Measurements from ENCODE around the gene HNRNPC. TPM values are rescaled to one million over a fixed set of nuclear protein-coding genes. Genes with fewer than 3 reads are reported as not detected.

HNRNPC gene
- total and polyA plus RNA-seq, 10 of the 15 experiments (the other 5 are each of a cell fraction or from before 2014, with no cell fraction given): 679 to 1,492 (median 1,262) TPM

DNA sequence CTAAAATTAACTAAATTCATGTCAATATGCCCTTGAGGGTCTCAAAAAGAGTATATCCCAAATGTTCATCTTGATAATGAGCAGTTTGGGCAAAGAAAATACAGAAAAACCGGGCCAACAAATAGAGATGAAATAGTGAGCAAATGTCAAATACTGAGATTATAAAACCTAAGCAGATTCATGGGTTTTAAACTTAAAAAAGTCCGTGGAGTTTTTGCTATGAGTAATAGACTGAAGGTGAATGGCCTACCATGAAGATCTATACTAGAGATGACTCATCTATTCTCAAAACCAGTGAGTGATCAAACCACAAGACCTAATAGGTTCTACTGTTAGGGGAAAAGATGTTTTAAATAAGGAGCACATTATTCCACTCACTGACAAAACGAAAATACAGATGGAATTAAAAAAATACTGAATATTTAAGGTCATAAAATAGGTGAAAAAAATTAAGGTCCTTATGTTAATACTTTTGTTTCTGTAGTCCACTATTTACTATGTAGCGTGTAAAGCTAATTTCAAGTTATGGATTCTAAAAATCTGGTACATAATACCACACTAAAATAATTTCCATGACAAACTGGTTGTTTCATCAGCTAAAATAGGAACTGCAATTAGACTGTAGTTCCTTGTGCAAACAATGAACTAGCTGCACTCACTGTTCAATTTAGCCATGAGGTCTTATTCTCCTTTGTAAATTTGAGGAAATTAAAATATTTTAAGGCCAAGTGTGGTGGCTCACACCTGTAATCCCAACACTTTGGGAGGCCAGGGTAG, 5.0 kb downstream of the HNRNPC start (continued):
- TF ChIP-seq BCL11A (IDR thresholded peaks at IDR 0.05; ENCODE audit: low read depth, low read length) (0 out of 2 replicates have a peak, but pooled peaks have one; percentile 37), GATAD2B (conservative IDR thresholded peaks at IDR 0.05; ENCODE audit: low read depth) (no peak), KLF5 (IDR thresholded peaks at IDR 0.05; ENCODE audit: partially characterized antibody) (no peak), NBN (IDR thresholded peaks at IDR 0.05) (no peak), HCFC1 (IDR thresholded peaks at IDR 0.05; ENCODE audit: low read length) (no peak), GABPA (IDR thresholded peaks at IDR 0.05; ENCODE audit: low read depth) (no peak), NR2F1 (conservative IDR thresholded peaks at IDR 0.05) (peak; percentile 56), SIN3A (IDR thresholded peaks at IDR 0.05; ENCODE audit: low read depth, low read length) (no peak), EP300 (IDR thresholded peaks at IDR 0.05; ENCODE audit: borderline replicate concordance in 1 of 2, control insufficient read depth in 1 of 2, low read depth in 2 of 2, low read length in 2 of 2) (peak in 1 of 2 experiments; percentile 78; a peak in 1 of 4 replicates), POLR2AphosphoS2 (IDR thresholded peaks at IDR 0.05; ENCODE audit: low read depth, low read length) (0 out of 2 replicates have a peak, but pooled peaks have one; percentile 67), ETV6 (conservative IDR thresholded peaks at IDR 0.05 in 1 of 2, IDR thresholded peaks at IDR 0.05 in 1 of 2; ENCODE audit: borderline replicate concordance in 1 of 2, low read depth in 1 of 2) (no peak), PAX8 (IDR thresholded peaks at IDR 0.05) (0 out of 2 replicates have a peak, but pooled peaks have one; percentile 22), NFYA (IDR thresholded peaks at IDR 0.05; ENCODE audit: borderline replicate concordance, low read depth, low read length) (no peak), FOXM1 (IDR thresholded peaks at IDR 0.05; ENCODE audit: low read depth, low read length) (peak; percentile 60; the same call in 1 of the 2 replicates), PML (IDR thresholded peaks at IDR 0.05; ENCODE audit: low read length) (peak; percentile 72; the same call in 1 of the 2 replicates), CHD2 (IDR thresholded peaks at IDR 0.05; ENCODE audit: borderline replicate concordance, low read depth, low read length) (peak; percentile 20; the same call in 1 of the 2 replicates), JUND (IDR thresholded peaks at IDR 0.05; ENCODE audit: low read depth, low read length) (peak; percentile 82), NFIC (IDR thresholded peaks at IDR 0.05; ENCODE audit: low read depth, low read length) (peak; percentile 91), NFYB (IDR thresholded peaks at IDR 0.05; ENCODE audit: insufficient read depth, low read depth, low read length) (no peak), BHLHE40 (IDR thresholded peaks at IDR 0.05; ENCODE audit: borderline replicate concordance in 1 of 2, low read depth in 2 of 2, low read length in 1 of 2) (peak in 1 of 2 experiments; percentile 36; a peak in 1 of 4 replicates), POLR2AphosphoS5 (IDR thresholded peaks at IDR 0.05; ENCODE audit: low read length) (peak; percentile 5; the same call in 1 of the 2 replicates), BRCA1 (IDR thresholded peaks at IDR 0.05; ENCODE audit: low read depth, low read length) (no peak), RCOR1 (conservative IDR thresholded peaks at IDR 0.05; ENCODE audit: low read depth, low read length) (0 out of 2 replicates have a peak, but pooled peaks have one; percentile 49)
- TF ChIP-seq, protein P1, sequence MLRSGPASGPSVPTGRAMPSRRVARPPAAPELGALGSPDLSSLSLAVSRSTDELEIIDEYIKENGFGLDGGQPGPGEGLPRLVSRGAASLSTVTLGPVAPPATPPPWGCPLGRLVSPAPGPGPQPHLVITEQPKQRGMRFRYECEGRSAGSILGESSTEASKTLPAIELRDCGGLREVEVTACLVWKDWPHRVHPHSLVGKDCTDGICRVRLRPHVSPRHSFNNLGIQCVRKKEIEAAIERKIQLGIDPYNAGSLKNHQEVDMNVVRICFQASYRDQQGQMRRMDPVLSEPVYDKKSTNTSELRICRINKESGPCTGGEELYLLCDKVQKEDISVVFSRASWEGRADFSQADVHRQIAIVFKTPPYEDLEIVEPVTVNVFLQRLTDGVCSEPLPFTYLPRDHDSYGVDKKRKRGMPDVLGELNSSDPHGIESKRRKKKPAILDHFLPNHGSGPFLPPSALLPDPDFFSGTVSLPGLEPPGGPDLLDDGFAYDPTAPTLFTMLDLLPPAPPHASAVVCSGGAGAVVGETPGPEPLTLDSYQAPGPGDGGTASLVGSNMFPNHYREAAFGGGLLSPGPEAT (IDR thresholded peaks at IDR 0.05; ENCODE audit: low read depth): peak; percentile 27; the same call in 1 of the 2 replicates

All from GM12878 (cell line).